ENCODE data around the gene STARD5. TPM values are rescaled to one million over a fixed set of nuclear protein-coding genes. Genes with fewer than 3 reads are reported as not detected.

The STARD5 gene
- total RNA-seq, 6 experiments from 2014 or later, result 2.7 to 4.0 (median 3.6) TPM

DNA sequence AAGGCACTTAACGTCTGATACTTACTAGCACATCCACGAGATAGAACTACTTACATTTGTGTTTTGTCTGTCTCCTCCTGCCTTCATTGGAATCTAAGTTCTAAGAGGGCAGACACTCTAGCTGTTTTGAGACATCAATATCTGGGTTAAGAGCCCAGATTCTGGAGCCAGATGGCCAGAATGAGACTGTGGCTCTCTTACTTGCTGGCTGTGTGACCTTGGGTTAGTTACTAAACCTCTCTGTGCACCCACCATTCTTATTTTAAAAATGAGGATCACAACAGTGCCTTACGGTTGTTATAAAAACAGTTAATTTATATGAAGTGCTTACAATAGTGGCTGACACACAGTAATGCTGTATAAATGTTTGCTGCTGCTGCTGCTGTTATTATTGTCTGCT, 7.7 kb downstream of the STARD5 start:
- TF ChIP-seq, protein P1, sequence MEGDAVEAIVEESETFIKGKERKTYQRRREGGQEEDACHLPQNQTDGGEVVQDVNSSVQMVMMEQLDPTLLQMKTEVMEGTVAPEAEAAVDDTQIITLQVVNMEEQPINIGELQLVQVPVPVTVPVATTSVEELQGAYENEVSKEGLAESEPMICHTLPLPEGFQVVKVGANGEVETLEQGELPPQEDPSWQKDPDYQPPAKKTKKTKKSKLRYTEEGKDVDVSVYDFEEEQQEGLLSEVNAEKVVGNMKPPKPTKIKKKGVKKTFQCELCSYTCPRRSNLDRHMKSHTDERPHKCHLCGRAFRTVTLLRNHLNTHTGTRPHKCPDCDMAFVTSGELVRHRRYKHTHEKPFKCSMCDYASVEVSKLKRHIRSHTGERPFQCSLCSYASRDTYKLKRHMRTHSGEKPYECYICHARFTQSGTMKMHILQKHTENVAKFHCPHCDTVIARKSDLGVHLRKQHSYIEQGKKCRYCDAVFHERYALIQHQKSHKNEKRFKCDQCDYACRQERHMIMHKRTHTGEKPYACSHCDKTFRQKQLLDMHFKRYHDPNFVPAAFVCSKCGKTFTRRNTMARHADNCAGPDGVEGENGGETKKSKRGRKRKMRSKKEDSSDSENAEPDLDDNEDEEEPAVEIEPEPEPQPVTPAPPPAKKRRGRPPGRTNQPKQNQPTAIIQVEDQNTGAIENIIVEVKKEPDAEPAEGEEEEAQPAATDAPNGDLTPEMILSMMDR (IDR thresholded peaks at IDR 0.05), result no peak
- Mint-ChIP-seq H3K9me3 (no peaks in the 10 kb centered on the region), H3K27me3 (ENCODE audit: insufficient read depth) (peaks cover 3% of the 10 kb centered on the region), H3K27ac (no peak overlapping the region), H3K4me1 (ENCODE audit: low read depth) (peaks cover 24% of the 10 kb centered on the region), H3K36me3 (ENCODE audit: low read depth) (peaks cover 25% of the 10 kb centered on the region), H3K4me3 (no peak overlapping the region)
- no peak for DNase-seq

DNA sequence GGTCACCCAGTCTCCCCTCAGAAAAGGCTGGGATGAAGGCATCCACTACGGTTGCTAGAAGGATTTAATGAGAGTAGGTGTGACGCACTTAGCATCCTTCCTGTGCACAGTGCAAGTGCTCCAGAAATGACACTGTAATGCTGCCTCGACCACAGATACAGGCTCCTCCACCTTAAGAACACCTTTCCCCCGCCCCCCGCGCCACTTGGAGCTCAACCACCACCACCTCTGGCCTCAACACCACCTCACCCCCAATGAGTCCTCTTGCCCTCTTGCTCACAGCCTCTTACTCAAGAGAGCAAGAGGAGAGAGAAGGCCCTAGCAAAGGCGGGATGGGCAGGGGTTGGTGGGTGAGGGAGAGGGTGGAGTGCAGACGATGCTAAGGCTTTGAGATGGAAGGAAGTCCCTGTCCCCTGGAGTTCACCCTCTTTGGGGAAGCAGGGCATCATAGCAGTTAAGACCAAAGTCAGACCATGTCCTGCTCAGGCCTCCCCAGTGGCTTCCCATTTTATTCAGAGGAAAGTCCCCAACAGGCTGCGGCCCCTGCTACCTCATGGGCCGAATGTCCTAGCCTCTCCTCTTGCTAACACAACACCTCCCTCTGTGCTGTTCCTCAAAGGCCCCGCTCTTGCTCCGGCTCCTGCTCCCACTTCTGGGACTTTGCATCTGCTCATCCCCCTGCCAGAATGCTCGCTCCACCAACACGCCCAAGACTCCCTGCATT, 8.3 kb downstream of the STARD5 start:
- TF ChIP-seq, protein P1 (IDR thresholded peaks at IDR 0.05), result no peak
- Mint-ChIP-seq H3K36me3 (ENCODE audit: low read depth) (peaks cover 25% of the 10 kb centered on the region), H3K4me3 (no peak overlapping the region), H3K4me1 (ENCODE audit: low read depth) (peaks cover 31% of the 10 kb centered on the region), H3K9me3 (no peaks in the 10 kb centered on the region), H3K27me3 (ENCODE audit: insufficient read depth) (peaks cover 3% of the 10 kb centered on the region), H3K27ac (no peak overlapping the region)
- DNase-seq, result no peak

DNA sequence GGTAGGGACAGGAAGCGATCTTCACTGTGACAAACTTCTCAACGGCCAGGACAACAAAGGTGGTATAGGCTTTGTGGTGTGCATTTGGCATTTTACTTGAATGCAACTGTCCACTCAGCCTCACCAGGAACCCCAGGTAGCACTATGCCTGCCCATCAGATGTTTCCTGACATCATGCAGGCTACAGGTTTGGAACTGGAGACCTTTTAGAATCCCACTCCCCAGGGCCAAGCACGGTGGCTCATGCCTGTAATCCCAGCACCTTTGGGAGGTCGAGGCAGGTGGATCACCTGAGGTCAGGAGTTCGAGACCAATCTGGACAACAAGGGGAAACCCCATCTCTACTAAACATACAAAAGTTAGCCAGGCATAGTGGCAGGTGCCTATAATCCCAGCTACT, 9.6 kb downstream of the STARD5 start:
- peaks cover 35% of the 10 kb centered on the region for H3K4me1 Mint-ChIP-seq (ENCODE audit: low read depth)
- no peak overlapping the region for H3K4me3 Mint-ChIP-seq
- peaks cover 25% of the 10 kb centered on the region for H3K36me3 Mint-ChIP-seq (ENCODE audit: low read depth)
- no peaks in the 10 kb centered on the region for H3K9me3 Mint-ChIP-seq
- H3K27ac Mint-ChIP-seq, result no peak overlapping the region
- peaks cover 3% of the 10 kb centered on the region for H3K27me3 Mint-ChIP-seq (ENCODE audit: insufficient read depth)
- DNase-seq, result no peak
- TF ChIP-seq, protein P1 (IDR thresholded peaks at IDR 0.05), result no peak

DNA sequence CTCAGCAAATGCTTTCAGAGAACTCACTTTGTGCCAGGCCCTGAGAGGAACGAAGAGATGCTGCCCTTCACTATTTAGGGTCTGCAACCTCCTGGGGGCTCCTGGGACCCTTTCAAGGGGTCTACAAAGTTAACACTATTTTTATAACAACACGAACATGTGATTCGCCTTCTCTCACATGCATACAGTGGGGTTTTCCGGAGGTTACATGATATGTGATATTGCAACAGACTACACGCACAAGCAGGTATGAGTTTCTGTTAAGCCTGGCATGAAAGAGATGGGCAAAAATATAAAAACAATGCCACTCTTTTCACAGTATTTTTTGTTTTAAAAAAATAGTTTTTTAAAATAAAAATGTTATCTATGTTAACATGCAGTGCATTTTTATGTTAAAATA, 10.3 kb downstream of the STARD5 start:
- Mint-ChIP-seq H3K27me3 (ENCODE audit: insufficient read depth) (peaks cover 3% of the 10 kb centered on the region), H3K4me1 (ENCODE audit: low read depth) (peaks cover 35% of the 10 kb centered on the region), H3K36me3 (ENCODE audit: low read depth) (peaks cover 26% of the 10 kb centered on the region), H3K27ac (peak overlapping the region; percentile 72), H3K4me3 (no peak overlapping the region), H3K9me3 (no peaks in the 10 kb centered on the region)
- DNase-seq, result no peak
- TF ChIP-seq, protein P1 (IDR thresholded peaks at IDR 0.05), result no peak

DNA sequence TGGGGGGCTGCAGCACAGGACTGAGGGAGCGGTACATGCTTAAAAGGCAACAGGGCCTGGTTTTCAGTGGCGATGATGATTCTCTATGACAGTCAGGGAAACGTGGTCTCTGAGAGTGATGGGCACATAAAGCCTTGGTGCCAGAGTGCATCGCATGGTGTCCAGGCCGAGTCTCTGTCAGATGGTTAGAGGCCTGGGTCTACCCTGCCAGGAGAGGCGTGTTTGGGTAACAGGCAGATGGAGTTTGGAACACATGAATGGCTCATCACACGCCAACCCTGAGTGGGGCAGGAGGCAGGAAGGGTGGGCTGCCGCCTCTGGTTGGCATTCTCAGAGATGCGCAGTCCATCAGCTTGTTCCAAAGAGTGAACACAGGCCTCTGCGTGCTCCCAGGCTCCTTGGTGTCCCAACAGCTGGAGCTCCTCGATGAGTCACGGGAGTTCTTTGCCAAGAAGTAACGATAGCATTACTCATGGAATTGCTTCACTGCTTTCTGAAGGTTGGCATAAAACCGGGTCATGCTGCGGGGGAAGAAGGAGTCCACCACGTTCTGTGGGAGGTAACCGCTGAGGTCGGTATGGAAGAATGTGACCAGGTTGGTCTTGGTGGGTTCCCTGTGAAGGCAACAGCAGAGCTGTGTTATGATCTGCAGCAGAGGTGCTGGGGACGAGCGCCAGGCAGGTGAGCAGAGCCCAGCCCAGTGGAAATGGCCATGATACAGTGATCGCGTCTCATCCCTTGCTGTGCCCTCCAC, 11.0 kb downstream of the STARD5 start:
- peak overlapping the region; percentile 72 for H3K27ac Mint-ChIP-seq
- TF ChIP-seq, protein P1 (IDR thresholded peaks at IDR 0.05), result no peak
- peaks cover 40% of the 10 kb centered on the region for H3K4me1 Mint-ChIP-seq (ENCODE audit: low read depth)
- DNase-seq, result peak; percentile 97
- no peaks in the 10 kb centered on the region for H3K9me3 Mint-ChIP-seq
- H3K4me3 Mint-ChIP-seq, result peak overlapping the region; percentile 34
- H3K36me3 Mint-ChIP-seq (ENCODE audit: low read depth), result peaks cover 26% of the 10 kb centered on the region
- H3K27me3 Mint-ChIP-seq (ENCODE audit: insufficient read depth), result peaks cover 3% of the 10 kb centered on the region

All from HFFc6 (cell line).